ENCODE data around the gene GOLGA6L2. TPM values are rescaled to one million over a fixed set of nuclear protein-coding genes. Genes with fewer than 3 reads are reported as not detected.
"Not testable (repeated sequence)": the region's sequence is repeated elsewhere in the genome, so short reads cannot be mapped to it uniquely, and the experiment has no call there.

GOLGA6L2 gene
- total and polyA plus RNA-seq, 4 donors = not detected

DNA sequence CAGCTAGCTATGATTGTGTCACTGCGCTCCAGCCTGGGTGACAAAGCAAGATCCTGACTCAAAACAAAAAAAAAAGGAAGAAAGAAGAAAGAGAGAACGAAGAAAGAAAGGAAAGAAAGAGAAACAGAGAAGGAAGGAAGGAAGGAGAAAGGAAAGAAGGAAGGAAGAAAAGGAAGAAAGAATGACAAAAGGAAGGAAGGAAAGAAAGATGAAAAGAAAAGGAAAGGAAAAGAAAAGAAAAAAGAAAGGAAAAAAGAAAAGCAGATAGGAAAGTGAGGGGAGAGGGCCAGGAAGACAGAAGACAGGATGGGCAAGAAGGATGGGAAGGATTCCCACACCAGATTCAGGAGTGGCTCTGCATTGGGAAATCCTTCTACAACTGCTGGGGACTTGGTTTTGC is 44.9 kb downstream of the GOLGA6L2 start:
- 70% methylated on average over 2 of the region's 2 CpGs for WGBS
- Histone ChIP-seq H3K27me3 (ENCODE audit: control insufficient read depth in 4 of 4, insufficient read depth in 4 of 4, low read length in 3 of 4) (no peaks in the 10 kb centered on the region), H3K4me3 (ENCODE audit: low read depth in 1 of 3, low read length in 3 of 3) (no peak overlapping the region), H3K9ac (ENCODE audit: low read depth in 1 of 2, low read length in 2 of 2) (no peak overlapping the region), H3K27ac (ENCODE audit: low read depth in 1 of 2, low read length in 2 of 2) (no peak overlapping the region), H3K36me3 (ENCODE audit: control insufficient read depth in 4 of 4, insufficient read depth in 3 of 4, low read depth in 1 of 4, low read length in 3 of 4) (no peaks in the 10 kb centered on the region), H3K9me3 (ENCODE audit: control insufficient read depth in 4 of 4, low read length in 3 of 4) (peaks cover 0 to 4% (median 2%) of the 10 kb centered on the region in 4 donors), H3K4me1 (ENCODE audit: control insufficient read depth in 4 of 4, insufficient read depth in 4 of 4, low read length in 3 of 4) (no peaks in the 10 kb centered on the region)
- TF ChIP-seq YY1 (IDR thresholded peaks at IDR 0.05) = no peak
- no peak for DNase-seq (ENCODE audit: low spot score)

DNA sequence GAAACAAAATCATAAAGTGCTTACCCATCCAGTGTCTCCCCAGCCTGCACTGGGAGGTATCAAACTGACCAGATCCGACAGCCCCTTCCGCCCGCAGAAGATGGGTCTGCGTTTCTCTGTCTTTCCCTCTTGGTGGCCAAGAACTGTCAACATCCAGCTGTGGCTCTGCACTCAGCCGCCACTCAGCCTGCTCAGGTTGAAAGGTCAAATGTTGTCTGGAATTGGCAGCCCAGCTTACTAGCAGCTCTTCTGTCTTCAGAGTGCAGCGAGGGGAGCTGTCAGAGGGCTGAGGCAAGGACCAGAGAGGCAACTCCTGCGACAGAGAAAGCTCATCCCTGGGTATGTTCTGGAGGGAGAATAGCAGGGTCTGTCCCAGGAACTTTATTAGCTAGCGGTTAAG is 45.4 kb downstream of the GOLGA6L2 start:
- Histone ChIP-seq H3K36me3 (ENCODE audit: control insufficient read depth in 4 of 4, insufficient read depth in 3 of 4, low read depth in 1 of 4, low read length in 3 of 4) (no peaks in the 10 kb centered on the region), H3K9me3 (ENCODE audit: control insufficient read depth in 4 of 4, low read length in 3 of 4) (peaks cover 0 to 4% (median 0%) of the 10 kb centered on the region in 4 donors), H3K27me3 (ENCODE audit: control insufficient read depth in 4 of 4, insufficient read depth in 4 of 4, low read length in 3 of 4) (no peaks in the 10 kb centered on the region), H3K4me3 (ENCODE audit: low read depth in 1 of 3, low read length in 3 of 3) (no peak overlapping the region), H3K9ac (ENCODE audit: low read depth in 1 of 2, low read length in 2 of 2) (no peak overlapping the region), H3K27ac (ENCODE audit: low read depth in 1 of 2, low read length in 2 of 2) (no peak overlapping the region), H3K4me1 (ENCODE audit: control insufficient read depth in 4 of 4, insufficient read depth in 4 of 4, low read length in 3 of 4) (no peaks in the 10 kb centered on the region)
- TF ChIP-seq, protein P1, sequence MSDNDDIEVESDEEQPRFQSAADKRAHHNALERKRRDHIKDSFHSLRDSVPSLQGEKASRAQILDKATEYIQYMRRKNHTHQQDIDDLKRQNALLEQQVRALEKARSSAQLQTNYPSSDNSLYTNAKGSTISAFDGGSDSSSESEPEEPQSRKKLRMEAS (IDR thresholded peaks at IDR 0.05) = no peak
- peak; percentile 69 for TF ChIP-seq NR2F2 (IDR thresholded peaks at IDR 0.05)
- no peak for TF ChIP-seq ATF3 (IDR thresholded peaks at IDR 0.05)
- no peak for TF ChIP-seq FOXA1 (IDR thresholded peaks at IDR 0.05)
- no peak for TF ChIP-seq HNF4G (IDR thresholded peaks at IDR 0.05)
- no peak for TF ChIP-seq TAF1 (conservative IDR thresholded peaks at IDR 0.05)
- TF ChIP-seq CTCF (IDR thresholded peaks at IDR 0.05; ENCODE audit: low read depth, low read length, missing input control) = no peak
- 59% methylated on average over 8 of the region's 8 CpGs for WGBS
- DNase-seq (ENCODE audit: low spot score) = no peak

DNA sequence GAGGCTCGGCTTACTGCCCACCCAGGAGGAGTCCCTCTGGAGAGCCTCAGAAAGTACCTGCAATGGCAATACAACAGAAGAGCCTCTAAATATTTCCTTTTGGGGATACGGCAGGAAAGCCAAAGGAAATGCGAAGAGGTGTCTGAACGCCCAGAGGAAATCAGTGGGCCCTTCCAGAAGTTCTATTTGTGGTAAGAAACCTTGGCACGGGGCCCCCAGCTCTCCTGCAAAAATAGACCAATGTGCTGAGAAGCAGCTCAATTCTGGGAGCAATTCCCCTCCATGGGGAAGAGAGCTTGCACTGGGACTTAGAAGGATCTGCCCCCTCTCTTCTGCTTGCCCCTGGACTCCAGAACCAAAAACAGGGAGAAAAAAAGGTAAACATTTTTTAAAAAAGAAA is 47.8 kb downstream of the GOLGA6L2 start:
- not testable (repeated sequence) for H3K4me3 ChIP-seq (ENCODE audit: low read depth in 1 of 3, low read length in 3 of 3); H3K9ac ChIP-seq (ENCODE audit: low read depth in 1 of 2, low read length in 2 of 2); H3K9me3 ChIP-seq (ENCODE audit: control insufficient read depth in 4 of 4, low read length in 3 of 4); H3K27ac ChIP-seq (ENCODE audit: low read depth in 1 of 2, low read length in 2 of 2); H3K27me3 ChIP-seq (ENCODE audit: control insufficient read depth in 4 of 4, insufficient read depth in 4 of 4, low read length in 3 of 4); H3K4me1 ChIP-seq (ENCODE audit: control insufficient read depth in 4 of 4, insufficient read depth in 4 of 4, low read length in 3 of 4); DNase-seq (ENCODE audit: low spot score); H3K36me3 ChIP-seq (ENCODE audit: control insufficient read depth in 4 of 4, insufficient read depth in 3 of 4, low read depth in 1 of 4, low read length in 3 of 4)
- 68% methylated on average over 5 of the region's 5 CpGs for WGBS

- H3K9me3 ChIP-seq (ENCODE audit: control insufficient read depth in 4 of 4, low read length in 3 of 4); H3K36me3 ChIP-seq (ENCODE audit: control insufficient read depth in 4 of 4, insufficient read depth in 3 of 4, low read depth in 1 of 4, low read length in 3 of 4); H3K9ac ChIP-seq (ENCODE audit: low read depth in 1 of 2, low read length in 2 of 2); DNase-seq (ENCODE audit: low spot score); H3K4me3 ChIP-seq (ENCODE audit: low read depth in 1 of 3, low read length in 3 of 3); H3K4me1 ChIP-seq (ENCODE audit: control insufficient read depth in 4 of 4, insufficient read depth in 4 of 4, low read length in 3 of 4); H3K27me3 ChIP-seq (ENCODE audit: control insufficient read depth in 4 of 4, insufficient read depth in 4 of 4, low read length in 3 of 4); H3K27ac ChIP-seq (ENCODE audit: low read depth in 1 of 2, low read length in 2 of 2): not testable (repeated sequence)
- 88% methylated on average over 4 of the region's 4 CpGs for WGBS
Observed at GRCh38 chr15:23398357-23398756, 48.7 kb downstream of the GOLGA6L2 start.

Data from liver (tissue), 9 donors.